Large intestine (tissue), 3 donors: Measurements from ENCODE around the gene TBC1D14. TPM values are rescaled to one million over a fixed set of nuclear protein-coding genes. Genes with fewer than 3 reads are reported as not detected.

ENCODE experiments used
- DNase-seq, 2 donors: peaks; one replicate each; pipeline versions ENCODE4 v3.0.0 to v3.0.0-alpha.2; 2013
- H3K27ac ChIP-seq: one replicate; pipeline ENCODE4 v1.5.1; 2013; ENCODE audit warnings: low read length
- H3K27me3 ChIP-seq: 2 replicates; pipeline ENCODE4 v1.6.1; 2013; ENCODE audit warnings: low read length; ENCODE audit not compliant: control insufficient read depth, insufficient read depth
- H3K36me3 ChIP-seq: 2 replicates; pipeline ENCODE4 v1.6.1; 2013; ENCODE audit warnings: low read length; ENCODE audit not compliant: control insufficient read depth, insufficient read depth
- H3K4me1 ChIP-seq: one replicate; pipeline ENCODE4 v1.6.1; 2013; ENCODE audit warnings: low read length; ENCODE audit not compliant: control insufficient read depth, insufficient read depth
- H3K4me3 ChIP-seq: one replicate; pipeline ENCODE4 v1.5.1; 2013; ENCODE audit warnings: low read length
- H3K9me3 ChIP-seq: one replicate; pipeline ENCODE4 v1.6.1; 2013; ENCODE audit warnings: mild to moderate bottlenecking, low read depth, low read length, moderate library complexity; ENCODE audit not compliant: control insufficient read depth
- WGBS: methylation state at CpG from one replicate; pipeline ENCODE4 v1.1.5; 2013; ENCODE audit warnings: low lambda C conversion rate; ENCODE audit not compliant: insufficient coverage; 5-methylcytosine and 5-hydroxymethylcytosine counted together
- polyA plus RNA-seq: library from polyadenylated mRNA; unstranded; fragments of 120-200 nt; gene quantifications from one replicate; pipeline ENCODE4 v1.2.1, GENCODE V29; 2013

The TBC1D14 gene
- polyA plus RNA-seq, 1 donor: 48.9 TPM

DNA sequence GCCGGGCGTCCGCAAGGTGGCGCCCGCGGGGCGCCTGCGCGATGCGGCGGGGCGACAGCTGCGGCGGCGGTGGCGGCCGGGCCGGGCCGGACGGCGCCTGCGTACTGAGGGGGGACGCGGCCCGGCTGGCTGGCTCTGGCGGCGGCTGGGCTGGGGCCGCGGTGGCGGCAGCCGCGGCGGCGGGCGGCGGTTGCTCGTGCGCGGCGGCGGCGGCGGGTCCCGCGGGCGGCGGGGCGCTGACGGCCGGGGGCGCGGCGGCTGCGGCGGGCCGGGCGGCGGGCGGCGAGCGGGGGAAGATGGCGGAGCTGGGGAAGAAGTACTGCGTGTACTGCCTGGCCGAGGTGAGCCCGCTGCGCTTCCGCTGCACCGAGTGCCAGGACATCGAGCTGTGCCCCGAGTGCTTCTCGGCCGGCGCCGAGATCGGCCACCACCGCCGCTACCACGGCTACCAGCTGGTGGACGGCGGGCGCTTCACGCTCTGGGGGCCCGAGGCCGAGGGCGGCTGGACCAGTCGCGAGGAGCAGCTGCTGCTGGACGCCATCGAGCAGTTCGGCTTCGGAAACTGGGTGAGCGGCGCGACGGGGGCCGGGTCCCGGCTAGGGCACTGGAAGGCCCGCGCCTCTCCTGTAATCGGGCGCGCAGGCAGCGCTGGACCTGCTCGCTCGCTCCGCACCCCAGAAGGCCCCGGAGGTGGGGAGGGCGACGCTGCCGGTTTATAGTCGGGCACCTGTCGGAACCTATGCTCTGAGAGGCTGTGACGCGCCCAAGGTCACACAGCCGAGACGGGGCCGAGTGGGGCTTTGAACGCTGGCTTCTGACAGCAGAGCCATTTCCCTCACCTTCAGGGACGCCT, 133.9 kb downstream of the TBC1D14 start, which contains the start of gene TADA2B:
TSS of gene TADA2B (plus strand) at position 89 of the 853 bp plus-strand sequence. CDS start at position 297, 208 bp downstream.
- DNase-seq: peak; percentile 21 to 71
- Histone ChIP-seq H3K27ac (peak within 1 kb of the TSS; percentile 74), H3K27me3 (no peaks in the 10 kb centered on the region), H3K9me3 (no peaks in the 10 kb centered on the region), H3K4me3 (peak within 1 kb of the TSS; percentile 91), H3K36me3 (no peaks in the 10 kb centered on the region), H3K4me1 (peaks cover 14% of the 10 kb centered on the region)
- no CpG with 5 or more reads among the region's 119 CpGs for WGBS

- no peaks in the 10 kb centered on the region for H3K9me3 ChIP-seq
- peak in 1 of 2 donors; percentile 17 for DNase-seq
- H3K4me1 ChIP-seq: peaks cover 14% of the 10 kb centered on the region
Measured at GRCh38 chr4:7044137-7044930, 134.7 kb downstream of the TBC1D14 start.

DNA sequence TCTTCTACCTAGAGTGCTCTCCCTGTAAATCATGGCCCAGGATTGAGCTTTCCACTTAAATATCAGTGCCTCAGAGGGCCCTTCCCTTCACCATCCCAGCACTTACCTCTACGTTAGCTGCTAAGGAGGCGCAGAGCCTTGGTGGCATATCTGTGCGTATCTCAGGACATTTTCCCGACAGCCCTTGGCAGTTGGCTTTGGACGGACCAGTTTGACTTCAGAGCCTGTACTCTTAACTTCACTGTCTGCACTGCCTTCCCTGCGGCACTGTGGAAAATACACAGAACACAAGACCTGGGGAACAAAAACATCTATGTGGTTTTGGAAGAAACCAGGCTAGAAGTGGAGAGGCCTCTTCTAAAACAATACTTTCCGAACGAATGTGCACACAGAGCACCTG, 135.9 kb downstream of the TBC1D14 start:
- no peak for DNase-seq
- H3K9me3 ChIP-seq: no peaks in the 10 kb centered on the region
- no peak overlapping the region for H3K27ac ChIP-seq
- H3K4me1 ChIP-seq: peaks cover 14% of the 10 kb centered on the region
- H3K27me3 ChIP-seq: no peaks in the 10 kb centered on the region
- H3K36me3 ChIP-seq: peaks cover 3% of the 10 kb centered on the region
- WGBS: 90% methylated on average over 2 of the region's 8 CpGs
- no peak overlapping the region for H3K4me3 ChIP-seq

More at GRCh38 chr4:7044137-7044930, 134.7 kb downstream of the TBC1D14 start:
- WGBS: no CpG with 5 or more reads among the region's 29 CpGs
- Histone ChIP-seq H3K36me3 (no peaks in the 10 kb centered on the region), H3K27ac (peak overlapping the region; percentile 74), H3K4me3 (peak overlapping the region; percentile 91), H3K27me3 (no peaks in the 10 kb centered on the region)

DNA sequence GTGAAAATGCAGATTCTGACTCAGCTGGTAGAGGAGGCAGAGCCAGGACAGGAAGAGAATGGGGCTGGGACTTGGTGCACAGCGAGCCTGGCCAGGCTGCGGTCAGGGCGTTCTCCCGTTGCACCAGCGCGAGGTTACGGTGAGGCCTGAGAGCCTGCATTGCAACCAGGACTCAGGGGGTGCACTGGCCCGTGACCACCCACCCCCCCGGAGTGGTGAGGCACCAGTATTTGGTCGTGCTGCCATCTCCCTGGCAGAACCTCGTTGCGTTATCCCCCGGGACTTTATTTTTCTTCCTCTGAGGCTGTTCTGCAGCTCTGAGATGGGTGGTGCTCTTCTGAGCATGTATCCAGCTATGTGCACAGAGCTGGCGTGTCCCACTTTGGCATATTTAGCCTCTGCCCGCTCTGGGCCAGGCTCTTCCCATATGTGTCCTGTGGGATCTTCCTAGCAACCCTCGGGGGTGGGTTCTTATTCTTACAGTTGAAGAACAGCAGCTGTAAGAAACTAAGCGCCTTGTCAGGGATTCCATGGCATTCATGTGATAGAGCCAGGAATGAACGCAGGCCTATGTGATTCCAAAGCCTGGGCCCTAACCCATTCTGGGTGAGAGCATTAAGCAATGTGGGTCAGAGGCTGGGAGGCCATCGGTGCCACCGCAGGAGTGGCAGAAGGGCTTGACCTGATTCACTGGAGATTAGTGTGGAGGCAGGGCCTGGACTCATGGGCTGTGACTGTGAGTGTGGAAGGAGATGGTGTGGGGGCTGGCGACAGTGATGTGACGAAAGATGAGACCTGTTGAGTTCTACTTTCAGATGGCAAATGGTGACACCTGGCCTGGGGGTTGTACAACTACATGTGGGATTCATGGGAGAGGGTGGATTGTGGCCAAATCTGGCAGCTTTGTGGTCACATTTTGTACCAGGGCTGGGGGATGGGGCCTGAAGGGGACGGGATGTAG, 136.6 kb downstream of the TBC1D14 start:
- peaks cover 9% of the 10 kb centered on the region for H3K36me3 ChIP-seq
- H3K27me3 ChIP-seq: no peaks in the 10 kb centered on the region
- H3K9me3 ChIP-seq: no peaks in the 10 kb centered on the region
- no peak for DNase-seq
- WGBS: 83% methylated on average over 1 of the region's 23 CpGs
- peaks cover 14% of the 10 kb centered on the region for H3K4me1 ChIP-seq
- no peak overlapping the region for H3K4me3 ChIP-seq
- H3K27ac ChIP-seq: no peak overlapping the region

- Histone ChIP-seq H3K36me3 (peaks cover 12% of the 10 kb centered on the region), H3K27me3 (no peaks in the 10 kb centered on the region), H3K4me1 (peaks cover 8% of the 10 kb centered on the region), H3K27ac (no peak overlapping the region), H3K4me3 (no peak overlapping the region), H3K9me3 (no peaks in the 10 kb centered on the region)
- no peak for DNase-seq
- no CpG with 5 or more reads among the region's 9 CpGs for WGBS
Measured at GRCh38 chr4:7046971-7047370, 137.3 kb downstream of the TBC1D14 start.

DNA sequence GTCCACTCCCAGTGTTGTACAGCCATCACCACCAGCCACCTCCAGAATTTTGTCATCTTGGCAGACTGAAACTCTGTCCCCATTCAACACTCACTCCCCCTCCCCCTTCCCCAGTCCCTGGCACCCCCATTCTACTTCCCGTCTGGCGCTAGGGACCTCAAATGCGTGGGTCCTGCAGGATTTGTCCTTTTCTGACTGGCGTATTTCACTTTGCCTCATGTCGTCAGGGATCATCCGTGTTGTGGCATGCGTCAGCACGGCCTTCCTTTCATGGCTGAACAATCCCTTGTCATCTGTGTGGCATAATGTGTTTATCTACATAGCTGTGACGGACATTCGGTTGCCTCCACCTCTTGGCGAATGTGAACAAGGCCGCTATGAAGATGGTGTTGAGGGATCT, 139.0 kb downstream of the TBC1D14 start:
- no peaks in the 10 kb centered on the region for H3K9me3 ChIP-seq
- H3K4me3 ChIP-seq: no peak overlapping the region
- WGBS: 95% methylated on average over 4 of the region's 12 CpGs
- H3K36me3 ChIP-seq: peaks cover 24% of the 10 kb centered on the region
- no peaks in the 10 kb centered on the region for H3K27me3 ChIP-seq
- no peak overlapping the region for H3K27ac ChIP-seq
- peaks cover 6% of the 10 kb centered on the region for H3K4me1 ChIP-seq
- DNase-seq: no peak

- Histone ChIP-seq H3K9me3 (no peaks in the 10 kb centered on the region), H3K27me3 (no peaks in the 10 kb centered on the region), H3K36me3 (peaks cover 30% of the 10 kb centered on the region), H3K27ac (no peak overlapping the region), H3K4me3 (no peak overlapping the region), H3K4me1 (peaks cover 6% of the 10 kb centered on the region)
- DNase-seq: no peak
- no CpG with 5 or more reads among the region's 4 CpGs for WGBS
Measured at GRCh38 chr4:7049295-7049694, 139.7 kb downstream of the TBC1D14 start.

- no CpG with 5 or more reads among the region's 11 CpGs for WGBS
- DNase-seq: no peak
Measured at GRCh38 chr4:7049739-7050138, 140.1 kb downstream of the TBC1D14 start.

GRCh38 chr4:7050481-7051143, 141.0 kb downstream of the TBC1D14 start:
- Histone ChIP-seq H3K36me3 (peaks cover 44% of the 10 kb centered on the region), H3K9me3 (peaks cover 2% of the 10 kb centered on the region), H3K4me3 (no peak overlapping the region), H3K27me3 (no peaks in the 10 kb centered on the region), H3K27ac (no peak overlapping the region), H3K4me1 (no peaks in the 10 kb centered on the region)
- no CpG with 5 or more reads among the region's 36 CpGs for WGBS
- DNase-seq: no peak

More at GRCh38 chr4:7049739-7050138, 140.1 kb downstream of the TBC1D14 start:
- Histone ChIP-seq H3K27ac (no peak overlapping the region), H3K4me1 (peaks cover 5% of the 10 kb centered on the region), H3K4me3 (no peak overlapping the region), H3K36me3 (peaks cover 35% of the 10 kb centered on the region), H3K9me3 (no peaks in the 10 kb centered on the region), H3K27me3 (no peaks in the 10 kb centered on the region)
